HepG2 (cell line): Measurements from ENCODE around the gene PLSCR3. TPM values are rescaled to one million over a fixed set of nuclear protein-coding genes. Genes with fewer than 3 reads are reported as not detected.

Experiments used
- KDM2A ChIP-seq: sonication (generic); formaldehyde crosslinking; IDR thresholded peaks from 2 replicates; pipeline ENCODE4 v1.4.0; 2020; ENCODE audit warnings: low read depth, missing genetic modification reagents, borderline replicate concordance
- KLF15 ChIP-seq: sonication (generic); formaldehyde crosslinking; IDR thresholded peaks from 2 replicates; pipeline ENCODE4 v1.8.1; 2023; ENCODE audit warnings: borderline replicate concordance, mild to moderate bottlenecking, inconsistent platforms, missing genetic modification reagents, mixed read lengths
- MED13 ChIP-seq: sonication (generic); formaldehyde crosslinking; IDR thresholded peaks from 2 replicates; pipeline ENCODE4 v1.5.0; 2020; ENCODE audit warnings: missing genetic modification reagents
- MYC ChIP-seq: sonication (generic); formaldehyde crosslinking; IDR thresholded peaks from 2 replicates; pipeline ENCODE4 v1.9.0; 2021; ENCODE audit warnings: missing genetic modification reagents, borderline replicate concordance
- REL ChIP-seq: sonication (generic); formaldehyde crosslinking; conservative IDR thresholded peaks from 2 replicates; pipeline ENCODE4 v1.8.0; 2022; ENCODE audit warnings: mild to moderate bottlenecking, missing genetic modification reagents, moderate library complexity
- SNAI1 ChIP-seq: sonication (generic); formaldehyde crosslinking; IDR thresholded peaks from 2 replicates; pipeline ENCODE4 v1.5.0; 2020; ENCODE audit warnings: mild to moderate bottlenecking, missing genetic modification reagents, borderline replicate concordance
- SP2 ChIP-seq: sonication (generic); formaldehyde crosslinking; IDR thresholded peaks from 2 replicates; pipeline ENCODE4 v1.5.1; 2020; ENCODE audit warnings: mild to moderate bottlenecking, missing genetic modification reagents
- SPEN ChIP-seq: sonication (generic); formaldehyde crosslinking; IDR thresholded peaks from 2 replicates; pipeline ENCODE4 v1.5.1; 2020; ENCODE audit warnings: low read depth, mild to moderate bottlenecking, missing genetic modification reagents
- TAF15 ChIP-seq: fragments of 200-400 bp; formaldehyde crosslinking; IDR thresholded peaks from one replicate; pipeline ENCODE4 v1.6.1; 2018; ENCODE audit warnings: mild to moderate bottlenecking, low read depth, low read length; ENCODE audit not compliant: poor library complexity, severe bottlenecking
- YEATS2 ChIP-seq: sonication (generic); formaldehyde crosslinking; IDR thresholded peaks from 2 replicates; pipeline ENCODE4 v1.4.0; 2020; ENCODE audit warnings: missing genetic modification reagents, borderline replicate concordance
- ZFX ChIP-seq: sonication (generic); formaldehyde crosslinking; IDR thresholded peaks from 2 replicates; pipeline ENCODE4 v1.4.0; 2020; ENCODE audit warnings: mild to moderate bottlenecking, low read depth, missing genetic modification reagents, moderate library complexity
- ZNF331 ChIP-seq: sonication (generic); formaldehyde crosslinking; IDR thresholded peaks from 2 replicates; pipeline ENCODE4 v1.4.0; 2020; ENCODE audit warnings: missing genetic modification reagents
- ZNF567 ChIP-seq: sonication (generic); formaldehyde crosslinking; IDR thresholded peaks from 2 replicates; pipeline ENCODE4 v1.8.1; 2023; ENCODE audit warnings: mild to moderate bottlenecking, missing genetic modification reagents, borderline replicate concordance
- polyA plus RNA-seq, 8 experiments: library from polyadenylated mRNA; depleted of rRNA in 3 of 8; stranded (reverse) in 7 of 8; unstranded in 1 of 8; fragments of >200 nt; fragmentation: Illumina TruSeq in 4 of 8; extraction: Trizol in 4 of 8; gene quantifications; 2 replicates each; pipeline versions ENCODE4 v1.2.1 to v1.2.3, GENCODE V29; 2011 to 2016; ENCODE audit warnings: low read depth in 4 of 8, missing spikeins in 1 of 8, mixed read lengths in 1 of 8; ENCODE audit not compliant: insufficient read depth in 1 of 8
- total RNA-seq, 5 experiments: library from RNA; depleted of rRNA; stranded (reverse); fragments of >200 nt; fragmentation: Illumina TruSeq; extraction: Trizol; gene quantifications; 2 replicates each; pipeline ENCODE4 v1.2.3, GENCODE V29; 2016; ENCODE audit warnings: low read depth in 1 of 5
- TF ChIP-seq, protein P1 (sequence below): sonication (generic); formaldehyde crosslinking; IDR thresholded peaks from 2 replicates; pipeline ENCODE4 v1.4.0; 2020; ENCODE audit warnings: missing genetic modification reagents, borderline replicate concordance
- TF ChIP-seq, protein P2 (sequence below): sonication (generic); formaldehyde crosslinking; IDR thresholded peaks from 2 replicates; pipeline ENCODE4 v1.4.0; 2020; ENCODE audit warnings: mild to moderate bottlenecking, missing genetic modification reagents
- TF ChIP-seq, protein P3 (sequence below): sonication (generic); formaldehyde crosslinking; IDR thresholded peaks from 2 replicates; pipeline ENCODE4 v1.4.0; 2020; ENCODE audit warnings: missing genetic modification reagents
- TF ChIP-seq, protein P4 (sequence below): sonication (generic); formaldehyde crosslinking; IDR thresholded peaks from 2 replicates; pipeline ENCODE4 v1.5.0; 2020; ENCODE audit warnings: mild to moderate bottlenecking, missing genetic modification reagents

The PLSCR3 gene
- total and polyA plus RNA-seq, 2 of the 13 experiments (the other 11 are each of a cell fraction or from before 2014, with no cell fraction given): 5.6 to 6.2 TPM

DNA sequence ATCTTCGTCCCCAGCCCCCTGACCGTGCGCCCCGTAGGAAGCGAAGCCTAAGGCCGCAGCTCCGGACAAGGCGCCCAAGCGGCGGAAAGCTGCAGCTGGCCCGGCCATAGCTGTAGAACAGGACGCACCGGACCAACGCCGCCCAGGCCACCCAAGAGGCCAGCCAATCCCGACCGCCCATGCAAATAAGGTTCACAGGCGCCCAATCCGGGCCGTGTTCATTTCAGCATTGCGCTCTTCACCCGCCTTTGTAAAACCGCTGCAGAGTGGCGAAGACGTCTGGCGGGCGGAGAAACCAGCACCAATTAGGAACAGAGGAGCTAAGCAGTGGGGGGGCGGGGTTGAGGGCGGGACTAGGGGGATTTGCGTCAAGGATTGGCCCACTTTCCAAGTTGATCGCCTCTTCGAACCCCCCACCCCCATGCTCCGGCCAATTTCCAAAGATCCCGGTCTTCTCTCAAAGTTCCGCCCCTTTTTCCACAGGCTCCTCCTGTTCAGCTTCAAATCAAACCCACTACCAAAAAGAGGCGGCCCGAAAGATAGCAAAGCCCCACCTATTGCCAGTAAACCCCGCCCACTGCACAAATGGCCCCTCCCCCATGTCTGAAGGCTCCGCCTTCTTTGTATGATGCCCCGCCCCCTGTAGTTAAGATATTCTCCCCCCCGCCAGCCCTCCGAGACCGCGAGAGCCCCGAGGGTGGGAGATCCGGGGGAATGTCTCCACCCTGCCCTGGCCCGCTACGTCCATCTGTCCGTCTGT is 9.8 kb upstream of the PLSCR3 start, which contains the start of gene TMEM256 (continued):
- TF ChIP-seq, protein P1, sequence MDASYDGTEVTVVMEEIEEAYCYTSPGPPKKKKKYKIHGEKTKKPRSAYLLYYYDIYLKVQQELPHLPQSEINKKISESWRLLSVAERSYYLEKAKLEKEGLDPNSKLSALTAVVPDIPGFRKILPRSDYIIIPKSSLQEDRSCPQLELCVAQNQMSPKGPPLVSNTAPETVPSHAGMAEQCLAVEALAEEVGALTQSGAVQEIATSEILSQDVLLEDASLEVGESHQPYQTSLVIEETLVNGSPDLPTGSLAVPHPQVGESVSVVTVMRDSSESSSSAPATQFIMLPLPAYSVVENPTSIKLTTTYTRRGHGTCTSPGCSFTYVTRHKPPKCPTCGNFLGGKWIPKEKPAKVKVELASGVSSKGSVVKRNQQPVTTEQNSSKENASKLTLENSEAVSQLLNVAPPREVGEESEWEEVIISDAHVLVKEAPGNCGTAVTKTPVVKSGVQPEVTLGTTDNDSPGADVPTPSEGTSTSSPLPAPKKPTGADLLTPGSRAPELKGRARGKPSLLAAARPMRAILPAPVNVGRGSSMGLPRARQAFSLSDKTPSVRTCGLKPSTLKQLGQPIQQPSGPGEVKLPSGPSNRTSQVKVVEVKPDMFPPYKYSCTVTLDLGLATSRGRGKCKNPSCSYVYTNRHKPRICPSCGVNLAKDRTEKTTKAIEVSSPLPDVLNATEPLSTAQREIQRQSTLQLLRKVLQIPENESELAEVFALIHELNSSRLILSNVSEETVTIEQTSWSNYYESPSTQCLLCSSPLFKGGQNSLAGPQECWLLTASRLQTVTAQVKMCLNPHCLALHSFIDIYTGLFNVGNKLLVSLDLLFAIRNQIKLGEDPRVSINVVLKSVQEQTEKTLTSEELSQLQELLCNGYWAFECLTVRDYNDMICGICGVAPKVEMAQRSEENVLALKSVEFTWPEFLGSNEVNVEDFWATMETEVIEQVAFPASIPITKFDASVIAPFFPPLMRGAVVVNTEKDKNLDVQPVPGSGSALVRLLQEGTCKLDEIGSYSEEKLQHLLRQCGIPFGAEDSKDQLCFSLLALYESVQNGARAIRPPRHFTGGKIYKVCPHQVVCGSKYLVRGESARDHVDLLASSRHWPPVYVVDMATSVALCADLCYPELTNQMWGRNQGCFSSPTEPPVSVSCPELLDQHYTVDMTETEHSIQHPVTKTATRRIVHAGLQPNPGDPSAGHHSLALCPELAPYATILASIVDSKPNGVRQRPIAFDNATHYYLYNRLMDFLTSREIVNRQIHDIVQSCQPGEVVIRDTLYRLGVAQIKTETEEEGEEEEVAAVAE (CRISPR knock-in tag): peak; percentile 98
- 0 out of 2 replicates have a peak, but pooled peaks have one; percentile 27 for TF ChIP-seq ZNF331 (CRISPR knock-in tag)
- TF ChIP-seq, protein P2, sequence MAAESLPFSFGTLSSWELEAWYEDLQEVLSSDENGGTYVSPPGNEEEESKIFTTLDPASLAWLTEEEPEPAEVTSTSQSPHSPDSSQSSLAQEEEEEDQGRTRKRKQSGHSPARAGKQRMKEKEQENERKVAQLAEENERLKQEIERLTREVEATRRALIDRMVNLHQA (CRISPR knock-in tag): no peak
- TF ChIP-seq SP2 (CRISPR knock-in tag): peak; percentile 81
- TF ChIP-seq REL (CRISPR knock-in tag): no peak
- peak; percentile 64; the same call in 1 of the 2 replicates for TF ChIP-seq KDM2A (CRISPR knock-in tag)
- TF ChIP-seq ZFX (CRISPR knock-in tag): peak; percentile 91
- TF ChIP-seq SPEN (CRISPR knock-in tag): 0 out of 2 replicates have a peak, but pooled peaks have one; percentile 11
- no peak for TF ChIP-seq ZNF567
- TF ChIP-seq, protein P3, sequence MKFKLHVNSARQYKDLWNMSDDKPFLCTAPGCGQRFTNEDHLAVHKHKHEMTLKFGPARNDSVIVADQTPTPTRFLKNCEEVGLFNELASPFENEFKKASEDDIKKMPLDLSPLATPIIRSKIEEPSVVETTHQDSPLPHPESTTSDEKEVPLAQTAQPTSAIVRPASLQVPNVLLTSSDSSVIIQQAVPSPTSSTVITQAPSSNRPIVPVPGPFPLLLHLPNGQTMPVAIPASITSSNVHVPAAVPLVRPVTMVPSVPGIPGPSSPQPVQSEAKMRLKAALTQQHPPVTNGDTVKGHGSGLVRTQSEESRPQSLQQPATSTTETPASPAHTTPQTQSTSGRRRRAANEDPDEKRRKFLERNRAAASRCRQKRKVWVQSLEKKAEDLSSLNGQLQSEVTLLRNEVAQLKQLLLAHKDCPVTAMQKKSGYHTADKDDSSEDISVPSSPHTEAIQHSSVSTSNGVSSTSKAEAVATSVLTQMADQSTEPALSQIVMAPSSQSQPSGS (CRISPR knock-in tag): 0 out of 2 replicates have a peak, but pooled peaks have one; percentile 14
- 0 out of 2 replicates have a peak, but pooled peaks have one; percentile 29 for TF ChIP-seq YEATS2
- TF ChIP-seq, protein P4, sequence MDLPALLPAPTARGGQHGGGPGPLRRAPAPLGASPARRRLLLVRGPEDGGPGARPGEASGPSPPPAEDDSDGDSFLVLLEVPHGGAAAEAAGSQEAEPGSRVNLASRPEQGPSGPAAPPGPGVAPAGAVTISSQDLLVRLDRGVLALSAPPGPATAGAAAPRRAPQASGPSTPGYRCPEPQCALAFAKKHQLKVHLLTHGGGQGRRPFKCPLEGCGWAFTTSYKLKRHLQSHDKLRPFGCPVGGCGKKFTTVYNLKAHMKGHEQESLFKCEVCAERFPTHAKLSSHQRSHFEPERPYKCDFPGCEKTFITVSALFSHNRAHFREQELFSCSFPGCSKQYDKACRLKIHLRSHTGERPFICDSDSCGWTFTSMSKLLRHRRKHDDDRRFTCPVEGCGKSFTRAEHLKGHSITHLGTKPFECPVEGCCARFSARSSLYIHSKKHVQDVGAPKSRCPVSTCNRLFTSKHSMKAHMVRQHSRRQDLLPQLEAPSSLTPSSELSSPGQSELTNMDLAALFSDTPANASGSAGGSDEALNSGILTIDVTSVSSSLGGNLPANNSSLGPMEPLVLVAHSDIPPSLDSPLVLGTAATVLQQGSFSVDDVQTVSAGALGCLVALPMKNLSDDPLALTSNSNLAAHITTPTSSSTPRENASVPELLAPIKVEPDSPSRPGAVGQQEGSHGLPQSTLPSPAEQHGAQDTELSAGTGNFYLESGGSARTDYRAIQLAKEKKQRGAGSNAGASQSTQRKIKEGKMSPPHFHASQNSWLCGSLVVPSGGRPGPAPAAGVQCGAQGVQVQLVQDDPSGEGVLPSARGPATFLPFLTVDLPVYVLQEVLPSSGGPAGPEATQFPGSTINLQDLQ (CRISPR knock-in tag): no peak
- peak; percentile 31; the same call in 1 of the 2 replicates for TF ChIP-seq MYC
- peak; percentile 48; the same call in 1 of the 2 replicates for TF ChIP-seq SNAI1 (CRISPR knock-in tag)
- TF ChIP-seq MED13 (CRISPR knock-in tag): 0 out of 2 replicates have a peak, but pooled peaks have one; percentile 65
- 0 out of 2 replicates have a peak, but pooled peaks have one; percentile 35 for TF ChIP-seq KLF15 (CRISPR knock-in tag)
- TF ChIP-seq TAF15: no peak
